GM12878 (cell line): ENCODE measurements around the gene IKZF5. TPM values are rescaled to one million over a fixed set of nuclear protein-coding genes. Genes with fewer than 3 reads are reported as not detected.

Experiments
- ATAC-seq: fragments of 200-7000 bp; cut with Tn5 transposase; 3 replicates; pipeline ENCODE4 v1.9.1; 2020; ENCODE audit warnings: mild to moderate bottlenecking, moderate library complexity
- BruUV-seq: library from RNA; stranded (reverse); fragments of 400-500 nt; replicated peaks from 2 replicates; lab custom pipeline; 2021; lab: Mats Ljungman, UMichigan
- CTCF ChIA-PET: fragments of 300-600 bp; sonication (Branson Sonifier 250); formaldehyde crosslinking; extraction: SDS; loops from one replicate; lab custom pipeline; 2021; ENCODE audit warnings: inconsistent platforms; lab: Yijun Ruan, JAX
- POLR2A ChIA-PET: fragments of 350-600 bp; formaldehyde crosslinking; extraction: SDS; loops from one replicate; lab custom pipeline; 2021; ENCODE audit warnings: inconsistent platforms; lab: Charles Lee
- RAD21 ChIA-PET: fragments of 300-600 bp; sonication (Branson Sonifier 250); formaldehyde crosslinking; loops from one replicate; lab custom pipeline; 2023; ENCODE audit warnings: antibody characterized with exemption; ENCODE audit not compliant: unreplicated experiment; lab: Charles Lee
- SMC1A ChIA-PET: fragments of 300-600 bp; sonication (Branson Sonifier 250); formaldehyde crosslinking; loops from one replicate; lab custom pipeline; 2023; ENCODE audit not compliant: unreplicated experiment, uncharacterized antibody; lab: Charles Lee
- DNase-seq: peaks from one replicate; pipeline ENCODE4 v3.0.0-alpha.2; 2011; ENCODE audit warnings: low read depth, low spot score
- FAIRE-seq: peaks from 3 replicates; lab custom pipeline; 2011; peaks lifted over from hg19 to GRCh38; lab: Jason Lieb, UNC
- H2AFZ ChIP-seq: 2 replicates; pipeline ENCODE4 v1.6.0; 2011; ENCODE audit warnings: low read depth, low read length, control low read depth; ENCODE audit not compliant: control insufficient read depth
- H3K27ac ChIP-seq: 2 replicates; pipeline ENCODE4 v1.5.1; 2011; ENCODE audit warnings: control low read depth; ENCODE audit not compliant: control insufficient read depth, insufficient read depth
- H3K27me3 ChIP-seq, 2 experiments: replicated peaks in 1 of 2; 2 replicates each; pipeline versions ENCODE4 v1.6.0 to v1.6.1; 2011; ENCODE audit warnings: low read length in 1 of 2; ENCODE audit not compliant: control insufficient read depth in 2 of 2, insufficient read depth in 2 of 2
- H3K36me3 ChIP-seq, 2 experiments: 2 replicates each; pipeline ENCODE4 v1.5.1; 2011; ENCODE audit warnings: low read length in 1 of 2; ENCODE audit not compliant: control insufficient read depth in 2 of 2, insufficient read depth in 2 of 2
- H3K4me1 ChIP-seq: 2 replicates; pipeline ENCODE4 v1.6.1; 2011; ENCODE audit warnings: mild to moderate bottlenecking, low read length, moderate library complexity, mixed read lengths; ENCODE audit not compliant: control insufficient read depth, insufficient read depth
- H3K4me2 ChIP-seq: 2 replicates; pipeline ENCODE4 v1.6.0; 2011; ENCODE audit warnings: control low read depth; ENCODE audit not compliant: control insufficient read depth, insufficient read depth
- H3K4me3 ChIP-seq: fragments of 200-600 bp; sonication (generic); 2 replicates; pipeline ENCODE4 v1.5.1; 2016
- H3K79me2 ChIP-seq: 2 replicates; pipeline ENCODE4 v1.6.0; 2011; ENCODE audit warnings: low read length; ENCODE audit not compliant: control insufficient read depth, insufficient read depth
- H3K9ac ChIP-seq: 2 replicates; pipeline ENCODE4 v1.8.0; 2011; ENCODE audit warnings: low read length, control low read depth, mixed read lengths; ENCODE audit not compliant: control insufficient read depth, insufficient read depth
- H3K9me3 ChIP-seq: replicated peaks from 3 replicates; pipeline ENCODE4 v1.5.1; 2011; ENCODE audit warnings: mild to moderate bottlenecking, low read length; ENCODE audit not compliant: control insufficient read depth, insufficient read depth
- H4K20me1 ChIP-seq: 2 replicates; pipeline ENCODE4 v1.6.0; 2011; ENCODE audit not compliant: control insufficient read depth, insufficient read depth
- CBX3 ChIP-seq: fragments of 200-600 bp; sonication (generic); IDR thresholded peaks from 2 replicates; pipeline ENCODE4 v1.6.1; 2016; ENCODE audit warnings: low read depth, borderline replicate concordance
- CREB1 ChIP-seq: IDR thresholded peaks from 2 replicates; pipeline ENCODE4 v1.6.1; 2012; ENCODE audit warnings: low read depth, mild to moderate bottlenecking, inconsistent platforms
- E2F8 ChIP-seq: fragments of 450-650 bp; IDR thresholded peaks from 2 replicates; pipeline ENCODE4 v1.6.1; 2018; ENCODE audit warnings: mild to moderate bottlenecking, low read depth, moderate library complexity; ENCODE audit not compliant: partially characterized antibody
- E4F1 ChIP-seq: fragments of 450-650 bp; IDR thresholded peaks from 2 replicates; pipeline ENCODE4 v1.6.1; 2018; ENCODE audit warnings: borderline replicate concordance, mild to moderate bottlenecking; ENCODE audit not compliant: partially characterized antibody
- ESRRA ChIP-seq: IDR thresholded peaks from 2 replicates; pipeline ENCODE4 v1.6.1; 2012; ENCODE audit warnings: mild to moderate bottlenecking, low read length, improper control_type of control experiment
- EZH2 ChIP-seq: IDR thresholded peaks from 2 replicates; pipeline ENCODE4 v1.6.1; 2012; ENCODE audit warnings: low read depth, mild to moderate bottlenecking, control low read depth, inconsistent platforms, low read length, borderline replicate concordance; ENCODE audit not compliant: control insufficient read depth
- FOS ChIP-seq: IDR thresholded peaks from 3 replicates; pipeline ENCODE4 v1.6.1; 2011; ENCODE audit warnings: borderline replicate concordance; ENCODE audit not compliant: insufficient read length; ENCODE audit errors: extremely low read depth
- FOXK2 ChIP-seq: fragments of 450-650 bp; IDR thresholded peaks from 2 replicates; pipeline ENCODE4 v1.6.1; 2017; ENCODE audit warnings: mild to moderate bottlenecking, moderate library complexity
- IKZF1 ChIP-seq: fragments of 450-650 bp; conservative IDR thresholded peaks from 2 replicates; pipeline ENCODE4 v1.6.1; 2017; ENCODE audit warnings: antibody characterized with exemption, mild to moderate bottlenecking
- JUND ChIP-seq: IDR thresholded peaks from 2 replicates; pipeline ENCODE4 v1.6.1; 2012; ENCODE audit warnings: low read depth, mild to moderate bottlenecking, low read length, improper control_type of control experiment, moderate library complexity
- KDM1A ChIP-seq: fragments of 200-600 bp; sonication (generic); IDR thresholded peaks from 2 replicates; pipeline ENCODE4 v1.6.1; 2016; ENCODE audit warnings: borderline replicate concordance
- MLLT1 ChIP-seq: fragments of 450-650 bp; IDR thresholded peaks from 2 replicates; pipeline ENCODE4 v1.6.1; 2016; ENCODE audit warnings: mild to moderate bottlenecking
- PML ChIP-seq: IDR thresholded peaks from 2 replicates; pipeline ENCODE4 v1.6.1; 2012; ENCODE audit warnings: low read length, inconsistent platforms
- POLR2AphosphoS2 ChIP-seq: IDR thresholded peaks from 2 replicates; pipeline ENCODE4 v1.6.1; 2011; ENCODE audit warnings: low read depth, mild to moderate bottlenecking, low read length, improper control_type of control experiment, moderate library complexity
- POU2F2 ChIP-seq: IDR thresholded peaks from 3 replicates; pipeline ENCODE4 v1.6.1; 2011; ENCODE audit warnings: low read depth, mild to moderate bottlenecking, low read length, borderline replicate concordance
- SMAD1 ChIP-seq: fragments of 450-650 bp; IDR thresholded peaks from 2 replicates; pipeline ENCODE4 v1.6.1; 2018; ENCODE audit warnings: mild to moderate bottlenecking, low read depth; ENCODE audit not compliant: partially characterized antibody
- WGBS: methylation state at CpG from one replicate; pipeline ENCODE4 v1.1.6; 2016; ENCODE audit warnings: low lambda C conversion rate; ENCODE audit not compliant: insufficient replicate concordance, insufficient coverage; ENCODE audit errors: missing lambda C conversion rate; 5-methylcytosine and 5-hydroxymethylcytosine counted together
- in situ Hi-C: fragments of 300-500 bp; cut with MboI; formaldehyde crosslinking; loops from 9 replicates; pipeline ENCODE4 v1.14.3; 2018; ENCODE audit warnings: mixed read lengths
- intact Hi-C: fragments of 100-400 bp; cut with micrococcal nuclease; formaldehyde crosslinking; loops from one replicate; pipeline ENCODE4 v1.14.2; 2022; ENCODE audit not compliant: unreplicated experiment
- polyA plus RNA-seq, 11 experiments: library from polyadenylated mRNA; depleted of rRNA in 4 of 11; unstranded in 6 of 11; stranded (reverse) in 5 of 11; fragments of >200 nt; fragmentation: Nextera tagmentation in 4 of 11; fragmentation: Illumina TruSeq in 1 of 11; extraction: Ambion mirVana in 4 of 11; extraction: Trizol in 1 of 11; gene quantifications; 1 replicate in 1 of 11; 2 replicates in 10 of 11; pipeline versions ENCODE4 v1.2.1 to v1.2.3, GENCODE V29; 2011 to 2016; ENCODE audit warnings: inconsistent platforms in 2 of 11, missing spikeins in 2 of 11, low read depth in 1 of 11
- total RNA-seq, 4 experiments: library from RNA; depleted of rRNA in 3 of 4; stranded (reverse); fragments of >200 nt in 3 of 4; fragmentation: Illumina TruSeq in 1 of 4; extraction: Trizol in 1 of 4; gene quantifications; 2 replicates each; pipeline versions ENCODE4 v1.2.1 to v1.2.3, GENCODE V29; 2013 to 2021

Gene IKZF5
- total and polyA plus RNA-seq, 10 of the 15 experiments (the other 5 are each of a cell fraction or from before 2014, with no cell fraction given), result 5.3 to 23.2 (median 11.8) TPM

- DNase-seq (no peak), ATAC-seq (no peak)
- no peak overlapping the region for H3K4me3 ChIP-seq
- H3K4me1 ChIP-seq, result no peaks in the 10 kb centered on the region
- no peak overlapping the region for H3K4me2 ChIP-seq
- POLR2A ChIA-PET, result no interaction called here
- H3K79me2 ChIP-seq, result no peaks in the 10 kb centered on the region
- TF ChIP-seq E4F1 (no peak), FOXK2 (no peak), IKZF1 (no peak), E2F8 (no peak), JUND (no peak), EZH2 (no peak), SMAD1 (no peak), POLR2AphosphoS2 (no peak), PML (no peak), FOS (no peak), POU2F2 (no peak), KDM1A (no peak), ESRRA (no peak), MLLT1 (no peak), CREB1 (no peak), CBX3 (no peak)
- TF ChIP-seq, all 136 proteins: peak for 0
- no TSS peak for BruUV-seq
- no peak overlapping the region for H3K27ac ChIP-seq
- ChIA-PET RAD21 (no interaction called here), SMC1A (no interaction called here), CTCF (interaction anchor here (1.1 kb wide), 1 partner anchor 27 kb away, joined by 3 read pairs; no protein-coding TSS in a partner anchor)
- no peak for FAIRE-seq
- H3K9ac ChIP-seq, result no peak overlapping the region
- no peaks in the 10 kb centered on the region; the same call in 2 of the 3 replicates for H3K9me3 ChIP-seq
- in situ Hi-C loops (no loop called here), intact Hi-C loops (no loop called here)
- WGBS, result 98% methylated on average over 4 of the region's 4 CpGs
- no peak overlapping the region for H2AFZ ChIP-seq
- no peaks in the 10 kb centered on the region for H4K20me1 ChIP-seq
- no peaks in the 10 kb centered on the region for H3K36me3 ChIP-seq
- no peaks in the 10 kb centered on the region for H3K27me3 ChIP-seq
Observed at GRCh38 chr10:123016228-123016627, 7.6 kb upstream of the IKZF5 start.
